ENCODE data around the gene CHRNG.
A peak's percentile ranks its signal among the peaks of the same experiment; 100 is the strongest.

Gene CHRNG

GRCh38 chr2:232544674-232545073 is 5.2 kb downstream of the CHRNG start:
- Histone ChIP-seq H3K4me3 (ENCODE audit: low read depth in 1 of 2, low read length in 1 of 2) (no peak overlapping the region), H3K36me3 (no peaks in the 10 kb centered on the region), H3K4me1 (ENCODE audit: control insufficient read depth in 1 of 2, insufficient read depth in 1 of 2, low read depth in 1 of 2, low read length in 1 of 2) (peaks cover 2 to 5% of the 10 kb centered on the region in 2 experiments), H3K27me3 (peaks cover 18% of the 10 kb centered on the region), H3K27ac (no peak overlapping the region), H3K9me3 (no peaks in the 10 kb centered on the region)
- TF ChIP-seq, protein P1, sequence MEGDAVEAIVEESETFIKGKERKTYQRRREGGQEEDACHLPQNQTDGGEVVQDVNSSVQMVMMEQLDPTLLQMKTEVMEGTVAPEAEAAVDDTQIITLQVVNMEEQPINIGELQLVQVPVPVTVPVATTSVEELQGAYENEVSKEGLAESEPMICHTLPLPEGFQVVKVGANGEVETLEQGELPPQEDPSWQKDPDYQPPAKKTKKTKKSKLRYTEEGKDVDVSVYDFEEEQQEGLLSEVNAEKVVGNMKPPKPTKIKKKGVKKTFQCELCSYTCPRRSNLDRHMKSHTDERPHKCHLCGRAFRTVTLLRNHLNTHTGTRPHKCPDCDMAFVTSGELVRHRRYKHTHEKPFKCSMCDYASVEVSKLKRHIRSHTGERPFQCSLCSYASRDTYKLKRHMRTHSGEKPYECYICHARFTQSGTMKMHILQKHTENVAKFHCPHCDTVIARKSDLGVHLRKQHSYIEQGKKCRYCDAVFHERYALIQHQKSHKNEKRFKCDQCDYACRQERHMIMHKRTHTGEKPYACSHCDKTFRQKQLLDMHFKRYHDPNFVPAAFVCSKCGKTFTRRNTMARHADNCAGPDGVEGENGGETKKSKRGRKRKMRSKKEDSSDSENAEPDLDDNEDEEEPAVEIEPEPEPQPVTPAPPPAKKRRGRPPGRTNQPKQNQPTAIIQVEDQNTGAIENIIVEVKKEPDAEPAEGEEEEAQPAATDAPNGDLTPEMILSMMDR (IDR thresholded peaks at IDR 0.05), result no peak

- TF ChIP-seq, protein P1 (IDR thresholded peaks at IDR 0.05), result no peak
- Histone ChIP-seq H3K27me3 (peaks cover 10% of the 10 kb centered on the region), H3K9me3 (no peaks in the 10 kb centered on the region), H3K27ac (no peak overlapping the region), H3K4me1 (ENCODE audit: control insufficient read depth in 1 of 2, insufficient read depth in 1 of 2, low read depth in 1 of 2, low read length in 1 of 2) (peaks cover 6 to 8% of the 10 kb centered on the region in 2 experiments), H3K4me3 (ENCODE audit: low read depth in 1 of 2, low read length in 1 of 2) (no peak overlapping the region), H3K36me3 (no peaks in the 10 kb centered on the region)
These were observed 6.3 kb downstream of the CHRNG start for GRCh38 chr2:232545511-232546375.

DNA sequence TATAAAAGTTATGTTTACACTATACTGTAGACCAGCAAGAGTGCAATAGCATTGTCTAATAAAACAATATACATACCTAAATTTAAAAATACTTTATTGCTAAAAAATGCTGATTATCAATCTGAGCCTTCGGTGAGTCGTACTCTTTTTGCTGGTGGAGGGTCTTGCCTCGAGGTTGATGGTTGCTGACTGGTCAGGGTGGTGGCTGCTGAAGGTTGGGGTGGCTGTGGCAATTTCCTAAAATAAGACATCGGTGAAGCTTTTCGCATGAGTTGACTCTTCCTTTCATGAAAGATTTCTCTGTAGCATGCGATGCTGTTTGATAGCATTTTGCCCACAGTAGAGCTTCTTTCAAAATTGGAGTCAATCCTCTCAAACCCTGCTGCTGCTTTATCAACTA is 8.5 kb downstream of the CHRNG start:
- H3K36me3 ChIP-seq, result peaks cover 4% of the 10 kb centered on the region
- TF ChIP-seq, protein P1 (IDR thresholded peaks at IDR 0.05), result no peak

GRCh38 chr2:232549655-232550353 is 10.3 kb downstream of the CHRNG start:
- Histone ChIP-seq H3K4me3 (ENCODE audit: low read depth in 1 of 2, low read length in 1 of 2) (peak overlapping the region; percentile 72 to 95), H3K27me3 (no peaks in the 10 kb centered on the region), H3K36me3 (peaks cover 4% of the 10 kb centered on the region), H3K9me3 (no peaks in the 10 kb centered on the region), H3K27ac (peak overlapping the region; percentile 96), H3K4me1 (ENCODE audit: control insufficient read depth in 1 of 2, insufficient read depth in 1 of 2, low read depth in 1 of 2, low read length in 1 of 2) (peaks cover 20 to 25% of the 10 kb centered on the region in 2 experiments)
- TF ChIP-seq, protein P1 (IDR thresholded peaks at IDR 0.05), result no peak

More for the DNA sequence above, 8.5 kb downstream of the CHRNG start:
- H3K27me3 ChIP-seq, result no peaks in the 10 kb centered on the region
- H3K27ac ChIP-seq, result no peak overlapping the region
- H3K4me1 ChIP-seq (ENCODE audit: control insufficient read depth in 1 of 2, insufficient read depth in 1 of 2, low read depth in 1 of 2, low read length in 1 of 2), result peaks cover 18 to 20% of the 10 kb centered on the region in 2 experiments
- H3K4me3 ChIP-seq (ENCODE audit: low read depth in 1 of 2, low read length in 1 of 2), result no peak overlapping the region
- H3K9me3 ChIP-seq, result no peaks in the 10 kb centered on the region

DNA sequence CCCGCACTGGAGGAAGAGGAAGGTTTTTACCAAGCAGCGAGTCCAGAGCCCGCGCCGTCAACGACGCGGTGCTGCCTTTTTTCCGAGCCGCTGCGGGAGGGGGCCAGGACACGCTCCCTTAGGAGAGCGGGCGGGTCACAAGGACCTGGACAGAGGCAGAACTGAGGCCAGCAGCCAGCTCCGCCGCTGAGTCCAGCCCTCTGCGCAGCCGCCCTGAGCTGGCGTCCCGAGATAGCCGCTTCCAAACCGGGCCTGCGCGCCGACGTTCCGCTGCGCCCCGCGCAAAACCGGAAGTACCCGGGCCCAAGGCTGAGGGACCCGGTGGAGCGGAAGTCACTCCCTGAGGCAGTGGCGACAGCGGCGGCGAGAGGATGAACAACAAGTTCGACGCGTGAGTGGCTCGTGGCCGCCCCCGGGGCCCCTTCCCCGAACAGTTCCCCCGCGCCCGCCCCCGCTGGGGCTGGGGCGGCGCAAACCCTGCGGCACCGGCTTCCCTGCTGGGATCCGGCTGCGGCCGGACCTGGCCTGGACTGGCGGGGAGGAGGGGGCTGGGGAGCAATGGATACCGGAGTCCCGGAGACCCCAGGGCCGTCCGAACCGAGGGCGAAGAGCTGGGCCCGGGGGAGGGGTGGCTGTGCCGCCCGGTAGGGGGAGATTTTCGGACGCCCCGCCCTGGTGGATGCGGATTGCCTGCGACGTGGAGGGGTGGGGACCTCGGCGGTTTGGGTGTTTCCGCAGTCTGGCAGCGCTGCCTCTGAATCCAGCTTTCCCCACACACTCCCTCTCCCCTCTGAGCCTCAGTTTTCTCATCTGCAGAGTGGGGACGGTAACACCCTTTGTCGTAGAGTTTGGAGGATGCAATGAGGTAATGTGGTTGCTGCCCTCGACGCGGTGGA is 11.1 kb downstream of the CHRNG start, which contains the start of the genes EIF4E2 and TIGD1:
EIF4E2 (plus strand) TSS at position 336 of the 896 bp plus-strand sequence; CDS start at position 372, 36 bp downstream.
TIGD1 (minus strand) TSS at position 204 of the 896 bp plus-strand sequence. CDS start 675 bp downstream, outside the sequence.
- H3K27me3 ChIP-seq, result no peaks in the 10 kb centered on the region
- H3K4me1 ChIP-seq (ENCODE audit: control insufficient read depth in 1 of 2, insufficient read depth in 1 of 2, low read depth in 1 of 2, low read length in 1 of 2), result peaks cover 20 to 25% of the 10 kb centered on the region in 2 experiments
- H3K27ac ChIP-seq, result peak within 1 kb of the TSS; percentile 96
- peaks cover 4% of the 10 kb centered on the region for H3K36me3 ChIP-seq
- peak within 1 kb of the TSS; percentile 72 to 95 for H3K4me3 ChIP-seq (ENCODE audit: low read depth in 1 of 2, low read length in 1 of 2)
- TF ChIP-seq, protein P1 (IDR thresholded peaks at IDR 0.05), result peak; percentile 82
- H3K9me3 ChIP-seq, result no peaks in the 10 kb centered on the region
